LNCAP (cell line): ENCODE measurements around the gene GMCL2.
A peak's percentile ranks its signal among the peaks of the same experiment; 100 is the strongest.

Experiments
- TF ChIP-seq, protein P1 (sequence below): fragments of 450-650 bp; IDR thresholded peaks from 2 replicates; pipeline ENCODE4 v1.5.1; 2017; ENCODE audit warnings: mild to moderate bottlenecking

The GMCL2 gene

DNA sequence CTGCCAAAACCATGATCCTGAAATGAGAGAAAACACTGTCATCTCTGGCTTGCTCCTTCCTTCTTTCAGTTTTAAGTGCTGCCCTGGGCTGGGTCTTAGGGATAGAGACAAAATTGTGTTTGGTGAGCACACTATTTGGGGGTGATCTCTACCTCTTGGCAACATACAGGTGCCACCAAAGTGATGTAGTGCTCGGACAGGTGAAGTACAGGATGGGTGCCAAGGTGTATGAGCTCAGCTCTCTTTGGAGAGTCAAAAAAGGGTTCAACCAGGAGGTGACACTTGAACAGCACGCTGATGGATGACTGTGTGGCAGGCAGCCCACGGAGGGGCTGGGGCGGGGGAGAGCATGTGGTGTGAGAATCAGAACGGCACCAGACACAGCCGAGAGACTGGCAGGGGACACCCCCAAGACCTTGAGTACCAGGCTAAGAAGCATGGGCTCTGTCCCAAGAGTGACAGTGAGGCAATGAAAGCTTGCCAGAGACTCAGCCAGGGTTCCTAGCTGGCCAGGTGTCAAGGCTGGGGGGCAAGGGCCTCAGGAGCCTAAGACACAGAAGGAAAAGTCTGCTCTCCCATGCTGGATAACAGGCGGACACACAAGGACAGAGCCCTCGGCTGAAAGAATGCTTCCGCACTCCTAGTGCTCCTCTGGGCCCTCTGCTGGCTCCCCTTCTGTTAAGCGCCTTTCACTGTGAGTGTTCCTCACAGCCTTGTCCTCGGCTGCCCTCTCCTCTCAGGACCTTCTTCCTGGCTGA lies 36.0 kb downstream of the GMCL2 start:
- TF ChIP-seq, protein P1, sequence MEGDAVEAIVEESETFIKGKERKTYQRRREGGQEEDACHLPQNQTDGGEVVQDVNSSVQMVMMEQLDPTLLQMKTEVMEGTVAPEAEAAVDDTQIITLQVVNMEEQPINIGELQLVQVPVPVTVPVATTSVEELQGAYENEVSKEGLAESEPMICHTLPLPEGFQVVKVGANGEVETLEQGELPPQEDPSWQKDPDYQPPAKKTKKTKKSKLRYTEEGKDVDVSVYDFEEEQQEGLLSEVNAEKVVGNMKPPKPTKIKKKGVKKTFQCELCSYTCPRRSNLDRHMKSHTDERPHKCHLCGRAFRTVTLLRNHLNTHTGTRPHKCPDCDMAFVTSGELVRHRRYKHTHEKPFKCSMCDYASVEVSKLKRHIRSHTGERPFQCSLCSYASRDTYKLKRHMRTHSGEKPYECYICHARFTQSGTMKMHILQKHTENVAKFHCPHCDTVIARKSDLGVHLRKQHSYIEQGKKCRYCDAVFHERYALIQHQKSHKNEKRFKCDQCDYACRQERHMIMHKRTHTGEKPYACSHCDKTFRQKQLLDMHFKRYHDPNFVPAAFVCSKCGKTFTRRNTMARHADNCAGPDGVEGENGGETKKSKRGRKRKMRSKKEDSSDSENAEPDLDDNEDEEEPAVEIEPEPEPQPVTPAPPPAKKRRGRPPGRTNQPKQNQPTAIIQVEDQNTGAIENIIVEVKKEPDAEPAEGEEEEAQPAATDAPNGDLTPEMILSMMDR: 0 out of 2 replicates have a peak, but pooled peaks have one; percentile 9

DNA sequence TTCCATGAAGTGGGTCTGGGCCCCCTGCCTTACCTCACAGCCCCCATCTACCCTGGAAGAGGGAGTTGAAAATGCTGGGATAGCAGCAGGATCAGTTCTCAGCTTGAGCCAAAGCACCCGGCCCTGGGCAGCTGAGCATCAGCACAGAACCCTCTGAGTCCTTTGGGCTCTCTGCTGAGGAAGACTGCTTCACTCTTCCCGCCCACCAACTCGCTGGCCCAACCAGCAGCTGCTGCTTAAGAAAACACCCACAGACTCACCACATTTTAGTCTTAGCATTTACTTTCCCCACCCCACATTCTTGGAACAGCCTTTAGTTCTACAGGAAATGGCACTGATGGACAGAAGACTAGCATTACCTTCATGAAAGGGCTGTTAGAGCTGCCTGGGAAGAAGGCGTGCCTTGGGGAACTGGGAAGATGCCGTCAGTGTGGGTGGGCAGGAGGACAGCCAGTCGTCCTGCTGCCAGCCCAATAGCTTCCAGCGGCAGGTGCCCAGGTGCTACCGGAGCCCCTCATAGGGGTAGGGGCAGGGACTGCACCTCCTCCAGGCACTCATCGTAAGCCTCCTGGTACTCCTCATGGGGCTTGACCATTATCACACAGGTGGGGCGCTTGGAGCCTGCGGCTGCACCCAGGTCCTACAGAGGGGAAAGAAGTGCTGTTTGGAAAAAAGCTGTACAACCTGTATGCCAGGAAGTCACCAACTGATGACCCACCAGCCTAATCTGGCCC lies 37.8 kb downstream of the GMCL2 start:
- TF ChIP-seq, protein P1: no peak

DNA sequence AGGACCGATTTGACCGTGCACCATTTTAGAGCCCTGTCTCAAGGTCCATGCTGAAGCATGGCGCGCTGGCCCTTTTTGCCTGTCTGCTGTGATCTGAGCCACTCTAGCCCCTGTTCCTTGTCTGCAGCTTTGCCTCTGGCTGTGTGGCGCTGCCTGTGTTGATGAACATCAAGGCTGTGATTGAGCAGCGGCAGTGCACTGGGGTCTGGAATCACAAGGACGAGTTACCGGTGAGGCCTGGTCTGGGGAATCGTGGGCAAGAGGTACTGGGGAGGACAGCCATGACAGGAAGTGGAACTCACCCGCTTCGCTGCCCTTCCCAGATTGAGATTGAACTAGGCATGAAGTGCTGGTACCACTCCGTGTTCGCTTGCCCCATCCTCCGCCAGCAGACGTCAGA lies 39.8 kb downstream of the GMCL2 start:
- TF ChIP-seq, protein P1: no peak

DNA sequence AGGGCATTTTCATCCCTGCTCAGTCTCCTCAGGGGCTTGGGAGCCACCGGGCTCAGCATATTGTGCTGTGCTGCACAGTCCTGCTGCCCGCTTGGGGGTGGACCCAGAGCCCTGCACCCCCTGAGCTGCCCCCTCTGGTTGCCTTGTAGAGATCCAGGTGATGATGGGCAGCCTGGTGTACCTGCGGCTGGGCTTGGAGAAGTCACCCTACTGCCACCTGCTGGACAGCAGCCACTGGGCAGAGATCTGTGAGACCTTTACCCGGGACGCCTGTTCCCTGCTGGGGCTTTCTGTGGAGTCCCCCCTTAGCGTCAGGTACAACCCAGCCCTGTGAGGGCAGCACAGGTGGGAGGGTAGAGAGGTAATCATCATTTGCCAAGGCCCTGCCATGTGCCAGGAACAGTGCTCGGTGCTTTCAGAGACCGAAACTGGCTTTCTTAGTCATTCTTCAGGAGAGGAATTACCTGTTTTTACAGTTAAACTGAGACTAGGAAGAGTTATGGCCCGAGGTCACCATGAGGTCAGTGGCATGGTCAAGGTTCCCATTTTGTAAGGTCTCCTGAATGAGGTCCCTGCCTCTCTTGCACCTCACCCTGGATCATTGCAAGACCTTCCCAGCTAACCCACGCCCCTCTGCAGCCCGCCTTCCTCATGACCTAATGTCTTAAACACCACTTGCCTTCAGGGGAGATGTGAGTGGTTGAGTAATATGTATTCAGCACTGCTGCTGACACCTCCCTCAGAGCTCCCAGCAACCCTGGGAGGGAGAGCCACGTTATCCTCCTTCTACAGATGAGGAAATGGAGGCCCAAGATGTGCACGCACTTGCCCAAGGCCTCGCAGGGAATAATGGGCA lies 41.0 kb downstream of the GMCL2 start:
- TF ChIP-seq, protein P1: peak; percentile 89

DNA sequence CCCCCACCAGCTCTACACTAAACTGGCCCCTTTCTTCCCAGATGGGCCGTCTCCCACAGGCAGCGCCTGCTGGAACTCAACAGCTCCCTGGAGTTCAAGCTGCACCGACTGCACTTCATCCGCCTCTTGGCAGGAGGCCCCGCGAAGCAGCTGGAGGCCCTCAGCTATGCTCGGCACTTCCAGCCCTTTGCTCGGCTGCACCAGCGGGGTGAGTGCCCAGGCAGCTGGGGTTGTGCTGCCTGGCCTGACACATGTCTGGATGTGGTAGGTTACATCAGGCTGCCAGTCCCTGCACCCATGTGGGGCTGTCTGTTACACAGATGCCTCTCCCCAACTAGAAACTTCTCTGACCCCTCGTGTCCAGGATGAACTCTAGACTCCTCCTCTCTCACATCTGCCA lies 43.3 kb downstream of the GMCL2 start:
- TF ChIP-seq, protein P1: no peak

DNA sequence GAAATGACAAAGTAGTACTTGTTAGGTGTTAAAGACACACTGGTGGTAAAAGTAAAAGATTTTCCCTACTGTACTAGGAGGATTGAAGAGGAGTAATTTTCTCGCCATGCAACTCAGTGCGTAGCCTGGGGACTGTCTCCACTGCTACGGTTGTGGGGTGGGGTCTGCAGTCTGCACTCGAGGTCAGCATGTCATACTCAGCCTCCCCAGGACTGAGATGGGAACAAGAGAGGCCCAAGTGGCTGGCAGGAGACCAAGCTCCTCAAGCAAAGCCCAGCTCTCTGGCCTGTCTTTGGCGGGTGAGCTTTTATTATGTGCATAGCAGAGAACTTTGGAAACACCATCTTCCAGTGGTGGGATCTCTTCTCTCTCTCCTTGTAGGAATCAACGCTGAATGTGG lies 43.9 kb downstream of the GMCL2 start:
- TF ChIP-seq, protein P1: no peak

DNA sequence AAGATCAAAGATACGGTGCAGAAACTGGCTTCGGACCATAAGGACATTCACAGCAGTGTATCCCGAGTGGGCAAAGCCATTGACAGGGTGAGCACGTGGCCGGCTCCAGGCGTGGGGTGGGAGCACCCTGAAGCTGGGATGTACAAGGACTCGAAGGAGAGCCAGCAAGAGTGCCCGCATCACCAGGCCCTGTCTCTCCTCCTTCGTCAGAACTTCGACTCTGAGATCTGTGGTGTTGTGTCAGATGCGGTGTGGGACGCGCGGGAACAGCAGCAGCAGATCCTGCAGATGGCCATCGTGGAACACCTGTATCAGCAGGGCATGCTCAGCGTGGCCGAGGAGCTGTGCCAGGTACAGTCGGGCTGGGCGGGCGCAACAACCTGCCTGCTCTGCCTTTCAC lies 44.5 kb downstream of the GMCL2 start:
- TF ChIP-seq, protein P1: no peak
